IMR-90 (cell line): ENCODE data around the gene PACS1. TPM values are rescaled to one million over a fixed set of nuclear protein-coding genes. Genes with fewer than 3 reads are reported as not detected.

ENCODE experiments used
- ATAC-seq: fragments of 200-7000 bp; cut with Tn5 transposase; 2 replicates; pipeline ENCODE4 v1.9.1; 2020; ENCODE audit warnings: low read depth, mild to moderate bottlenecking, moderate library complexity
- BruUV-seq: library from RNA; stranded (reverse); fragments of 400-500 nt; replicated peaks from 2 replicates; lab custom pipeline; 2021; lab: Mats Ljungman, UMichigan
- CTCF ChIA-PET: fragments of 300-600 bp; formaldehyde crosslinking; extraction: SDS; loops from one replicate; lab custom pipeline; 2021; ENCODE audit warnings: antibody characterized with exemption; lab: Yijun Ruan, JAX
- POLR2A ChIA-PET: fragments of 300-600 bp; sonication (Branson Sonifier 250); formaldehyde crosslinking; loops from one replicate; lab custom pipeline; 2022; ENCODE audit warnings: antibody characterized with exemption; ENCODE audit not compliant: unreplicated experiment; lab: Charles Lee
- DNase-seq: peaks from one replicate; pipeline ENCODE4 v3.0.0; 2013
- H2AFZ ChIP-seq: replicated peaks from 2 replicates; pipeline ENCODE3; 2013; ENCODE audit warnings: low read length, mild to moderate bottlenecking; ENCODE audit not compliant: poor library complexity
- H2AK5ac ChIP-seq: 2 replicates; pipeline ENCODE4 v1.6.1; 2013; ENCODE audit warnings: low read depth, low read length, inconsistent platforms
- H2AK9ac ChIP-seq: replicated peaks from 2 replicates; pipeline ENCODE3; 2013; ENCODE audit warnings: mild to moderate bottlenecking, low read depth, low read length, moderate library complexity; ENCODE audit not compliant: poor library complexity
- H2BK120ac ChIP-seq: 2 replicates; pipeline ENCODE4 v1.6.1; 2013; ENCODE audit warnings: low read depth, low read length, inconsistent platforms
- H2BK15ac ChIP-seq: 3 replicates; pipeline ENCODE4 v1.6.1; 2013; ENCODE audit warnings: low read depth, low read length, inconsistent platforms
- H2BK20ac ChIP-seq: 2 replicates; pipeline ENCODE4 v1.6.1; 2013; ENCODE audit warnings: low read depth, mild to moderate bottlenecking, inconsistent platforms, low read length, moderate library complexity
- H2BK5ac ChIP-seq: 2 replicates; pipeline ENCODE4 v1.6.1; 2013; ENCODE audit warnings: mild to moderate bottlenecking, low read depth, low read length, inconsistent platforms; ENCODE audit not compliant: poor library complexity, severe bottlenecking
- H3K14ac ChIP-seq: replicated peaks from 2 replicates; pipeline ENCODE4 v1.6.1; 2013; ENCODE audit warnings: low read depth, low read length, inconsistent platforms
- H3K18ac ChIP-seq: 2 replicates; pipeline ENCODE4 v1.6.1; 2013; ENCODE audit warnings: low read depth, low read length, control low read depth
- H3K23ac ChIP-seq: 2 replicates; pipeline ENCODE4 v1.6.1; 2013; ENCODE audit warnings: low read depth, low read length, inconsistent platforms
- H3K27ac ChIP-seq: 2 replicates; pipeline ENCODE4 v1.5.1; 2013; ENCODE audit warnings: mild to moderate bottlenecking, control low read depth, low read length; ENCODE audit not compliant: insufficient read depth
- H3K27me3 ChIP-seq: 2 replicates; pipeline ENCODE4 v1.6.1; 2013; ENCODE audit warnings: low read length; ENCODE audit not compliant: control insufficient read depth, insufficient read depth
- H3K36me3 ChIP-seq: 2 replicates; pipeline ENCODE4 v1.6.1; 2013; ENCODE audit warnings: low read length, mixed read lengths; ENCODE audit not compliant: control insufficient read depth, insufficient read depth
- H3K4ac ChIP-seq: 2 replicates; pipeline ENCODE4 v1.6.1; 2013; ENCODE audit warnings: low read depth, low read length, inconsistent platforms
- H3K4me1 ChIP-seq: 2 replicates; pipeline ENCODE4 v1.6.1; 2013; ENCODE audit warnings: low read length, mixed read lengths; ENCODE audit not compliant: control insufficient read depth, insufficient read depth
- H3K4me2 ChIP-seq: 2 replicates; pipeline ENCODE4 v1.6.1; 2013; ENCODE audit warnings: low read depth, mild to moderate bottlenecking, control low read depth, low read length, moderate library complexity
- H3K4me3 ChIP-seq: 2 replicates; pipeline ENCODE4 v1.5.1; 2013; ENCODE audit warnings: low read depth, mild to moderate bottlenecking, control low read depth, low read length, moderate library complexity; ENCODE audit not compliant: insufficient read depth
- H3K56ac ChIP-seq: 2 replicates; pipeline ENCODE4 v1.6.1; 2013; ENCODE audit warnings: low read length, inconsistent platforms; ENCODE audit not compliant: insufficient read depth; ENCODE audit errors: extremely low read depth
- H3K79me1 ChIP-seq, 2 experiments: 2 replicates each; pipeline ENCODE4 v1.6.1; 2013; ENCODE audit warnings: low read length in 2 of 2, inconsistent platforms in 1 of 2, low read depth in 1 of 2
- H3K9ac ChIP-seq: 2 replicates; pipeline ENCODE4 v1.6.1; 2013; ENCODE audit warnings: low read depth, low read length, control low read depth
- H3K9me1 ChIP-seq: 2 replicates; pipeline ENCODE4 v1.6.1; 2013; ENCODE audit warnings: low read length, inconsistent platforms; ENCODE audit not compliant: insufficient read depth
- H3K9me3 ChIP-seq: 2 replicates; pipeline ENCODE4 v1.6.1; 2013; ENCODE audit warnings: low read length; ENCODE audit not compliant: control insufficient read depth, insufficient read depth
- H4K20me1 ChIP-seq: 2 replicates; pipeline ENCODE4 v1.6.1; 2013; ENCODE audit warnings: low read length, inconsistent platforms; ENCODE audit not compliant: insufficient read depth
- H4K5ac ChIP-seq: 2 replicates; pipeline ENCODE4 v1.6.1; 2013; ENCODE audit warnings: mild to moderate bottlenecking, low read depth, low read length, control low read depth
- H4K8ac ChIP-seq, 2 experiments: 2 replicates each; pipeline ENCODE4 v1.6.1; 2013; ENCODE audit warnings: low read depth in 2 of 2, low read length in 2 of 2, control low read depth in 1 of 2, inconsistent platforms in 1 of 2
- H4K91ac ChIP-seq: 2 replicates; pipeline ENCODE4 v1.6.1; 2013; ENCODE audit warnings: low read depth, low read length, inconsistent platforms; ENCODE audit not compliant: insufficient read depth
- CHD1 ChIP-seq: IDR thresholded peaks from 2 replicates; pipeline ENCODE4 v1.6.1; 2012; ENCODE audit warnings: low read depth, low read length, improper control_type of control experiment
- CTCF ChIP-seq: conservative IDR thresholded peaks from 2 replicates; pipeline ENCODE4 v1.5.1; 2012; ENCODE audit warnings: mild to moderate bottlenecking, low read depth, low read length, improper control_type of control experiment
- ELK1 ChIP-seq: fragments of 150-350 bp; IDR thresholded peaks from 2 replicates; pipeline ENCODE4 v1.6.1; 2016; ENCODE audit warnings: low read depth, mild to moderate bottlenecking, low read length, moderate library complexity, borderline replicate concordance
- FOS ChIP-seq: fragments of 150-350 bp; IDR thresholded peaks from 2 replicates; pipeline ENCODE4 v1.6.1; 2016; ENCODE audit warnings: low read depth, low read length
- MAFK ChIP-seq: IDR thresholded peaks from 2 replicates; pipeline ENCODE4 v1.6.1; 2012; ENCODE audit warnings: low read depth, low read length, improper control_type of control experiment
- MAZ ChIP-seq: IDR thresholded peaks from 2 replicates; pipeline ENCODE4 v1.6.1; 2012; ENCODE audit warnings: low read depth, mild to moderate bottlenecking, low read length, improper control_type of control experiment, moderate library complexity, borderline replicate concordance
- MXI1 ChIP-seq: IDR thresholded peaks from 2 replicates; pipeline ENCODE4 v1.6.1; 2012; ENCODE audit warnings: low read depth, mild to moderate bottlenecking, low read length, moderate library complexity, borderline replicate concordance
- NFE2L2 ChIP-seq: fragments of 150-350 bp; IDR thresholded peaks from 2 replicates; pipeline ENCODE4 v1.6.1; 2016; ENCODE audit warnings: low read depth, mild to moderate bottlenecking, low read length
- RAD21 ChIP-seq: IDR thresholded peaks from 2 replicates; pipeline ENCODE4 v1.6.1; 2012; ENCODE audit warnings: low read length, improper control_type of control experiment
- RCOR1 ChIP-seq: IDR thresholded peaks from 2 replicates; pipeline ENCODE4 v1.6.1; 2012; ENCODE audit warnings: mild to moderate bottlenecking, low read length, improper control_type of control experiment; ENCODE audit not compliant: insufficient replicate concordance
- USF2 ChIP-seq: fragments of 150-350 bp; IDR thresholded peaks from 2 replicates; pipeline ENCODE4 v1.6.1; 2017; ENCODE audit warnings: mild to moderate bottlenecking, antibody characterized with exemption, low read length, low read depth
- WGBS, 2 experiments: methylation state at CpG; one replicate each; pipeline versions ENCODE4 v1.1.5 to v1.1.7; 2013; ENCODE audit warnings: missing lambda C conversion rate in 2 of 2; ENCODE audit not compliant: insufficient read length in 1 of 2; ENCODE audit errors: extremely low coverage in 2 of 2; 5-methylcytosine and 5-hydroxymethylcytosine counted together
- dilution Hi-C: fragments of 300-500 bp; cut with HindIII; formaldehyde crosslinking; loops from one replicate; pipeline ENCODE4 v1.14.3; 2018; ENCODE audit warnings: low sequenced_read_pairs; ENCODE audit not compliant: unreplicated experiment
- in situ Hi-C: fragments of 300-500 bp; cut with MboI; formaldehyde crosslinking; loops from 3 replicates; pipeline ENCODE4 v1.14.3; 2019; ENCODE audit warnings: low sequenced_read_pairs, inconsistent platforms, mixed read lengths
- intact Hi-C: fragments of 100-400 bp; cut with micrococcal nuclease; formaldehyde crosslinking; loops from 2 replicates; pipeline ENCODE4 v1.10.0; 2022
- polyA plus RNA-seq, 3 experiments: library from polyadenylated mRNA; depleted of rRNA; stranded (reverse); fragments of >200 nt; gene quantifications; 2 replicates each; pipeline ENCODE4 v1.2.3, GENCODE V29; 2012; ENCODE audit warnings: low replicate concordance in 1 of 3
- total RNA-seq: library from RNA; depleted of rRNA; stranded (reverse); fragments of >200 nt; gene quantifications from 2 replicates; pipeline ENCODE4 v1.2.3, GENCODE V29; 2012

PACS1 gene
- total and polyA plus RNA-seq, 2 of the 4 experiments (the other 2 are of a cell fraction): 7.3 to 32.0 TPM

- H2BK15ac ChIP-seq: no peak overlapping the region
- no peaks in the 10 kb centered on the region for H3K27me3 ChIP-seq
- H3K4me3 ChIP-seq: no peak overlapping the region
- no peak overlapping the region for H3K56ac ChIP-seq
- H3K9me1 ChIP-seq: peaks cover 14% of the 10 kb centered on the region; the same call in 1 of the 2 replicates
- ChIA-PET POLR2A (no interaction called here), CTCF (no interaction called here)
- H3K9me3 ChIP-seq: no peaks in the 10 kb centered on the region
- H3K4ac ChIP-seq: no peak overlapping the region
- H3K14ac ChIP-seq: no peak overlapping the region
- in situ Hi-C loops (no loop called here), dilution Hi-C loops (no loop called here), intact Hi-C loops (no loop called here)
- H3K4me1 ChIP-seq: peaks cover 10% of the 10 kb centered on the region
- no peak overlapping the region for H3K27ac ChIP-seq
- peaks cover 16 to 61% of the 10 kb centered on the region in 2 experiments for H3K79me1 ChIP-seq
- H2BK20ac ChIP-seq: no peak overlapping the region
- no peak for DNase-seq
- H4K8ac ChIP-seq: no peak overlapping the region
- peaks cover 7% of the 10 kb centered on the region; the same call in 1 of the 2 replicates for H4K20me1 ChIP-seq
- H2AFZ ChIP-seq: no peak overlapping the region
- H2AK9ac ChIP-seq: no peak overlapping the region
- no peak overlapping the region for H4K5ac ChIP-seq
- no peak overlapping the region for H2BK5ac ChIP-seq
- H3K18ac ChIP-seq: no peak overlapping the region
- H3K9ac ChIP-seq: no peak overlapping the region
- ATAC-seq: no peak
- no peak overlapping the region for H3K23ac ChIP-seq
- no peaks in the 10 kb centered on the region for H3K36me3 ChIP-seq
- no peak overlapping the region for H2AK5ac ChIP-seq
- BruUV-seq: no TSS peak
- no peak overlapping the region for H2BK120ac ChIP-seq
- no peak overlapping the region for H3K4me2 ChIP-seq
- H4K91ac ChIP-seq: no peak overlapping the region
- TF ChIP-seq RAD21 (no peak), MXI1 (no peak), MAZ (no peak), FOS (no peak), CHD1 (no peak), NFE2L2 (no peak), CTCF (no peak), MAFK (no peak), RCOR1 (no peak), USF2 (no peak), ELK1 (no peak)
- 100% methylated on average over 1 of the region's 6 CpGs; no CpG with 5 or more reads in 1 of the 2 experiments for WGBS, 2 experiments
These were observed 63.2 kb downstream of the PACS1 start for GRCh38 chr11:66133216-66133775.
